HL-60 (cell line): ENCODE results near the gene ARFGAP1. TPM values are rescaled to one million over a fixed set of nuclear protein-coding genes. Genes with fewer than 3 reads are reported as not detected.

ENCODE experiments used
- DNase-seq, 2 experiments: peaks; one replicate each; pipeline ENCODE4 v3.0.0-alpha.2; 2010 to 2020; ENCODE audit warnings: low read depth in 1 of 2, low spot score in 1 of 2
- H3K27ac ChIP-seq: fragments of 250-450 bp; sonication (Bioruptor Pico); replicated peaks from 2 replicates; pipeline ENCODE4 v1.5.1; 2020; ENCODE audit warnings: mild to moderate bottlenecking, moderate library complexity
- H3K27me3 ChIP-seq: fragments of 250-450 bp; sonication (Bioruptor Pico); 2 replicates; pipeline ENCODE4 v1.5.1; 2021; ENCODE audit warnings: mild to moderate bottlenecking, moderate library complexity; ENCODE audit not compliant: insufficient read depth, poor library complexity, severe bottlenecking
- H3K4me3 ChIP-seq: replicated peaks from 2 replicates; pipeline ENCODE4 v1.5.1; 2011; ENCODE audit warnings: mild to moderate bottlenecking, control low read depth, low read length; ENCODE audit not compliant: insufficient read depth
- GABPA ChIP-seq: IDR thresholded peaks from 2 replicates; pipeline ENCODE4 v1.6.1; 2012; ENCODE audit warnings: low read depth
- POLR2AphosphoS5 ChIP-seq: IDR thresholded peaks from 2 replicates; pipeline ENCODE4 v1.6.1; 2012; ENCODE audit warnings: low read depth
- SPI1 ChIP-seq: IDR thresholded peaks from 2 replicates; pipeline ENCODE4 v1.6.1; 2012; ENCODE audit warnings: low read depth, mild to moderate bottlenecking, borderline replicate concordance
- microRNA-seq: library from miRNA; unstranded; fragments of <30 nt; microRNA quantifications from one replicate; pipeline ENCODE4, GENCODE V29; 2018
- TF ChIP-seq, protein P1 (sequence below): IDR thresholded peaks from one replicate; pipeline ENCODE4 v1.5.1; 2011; ENCODE audit warnings: low read length, control low read depth, inconsistent platforms; ENCODE audit not compliant: insufficient read depth
- TF ChIP-seq, protein P2 (sequence below): IDR thresholded peaks from 2 replicates; pipeline ENCODE4 v1.6.1; 2012; ENCODE audit warnings: low read depth; ENCODE audit not compliant: insufficient replicate concordance

The ARFGAP1 gene

DNA sequence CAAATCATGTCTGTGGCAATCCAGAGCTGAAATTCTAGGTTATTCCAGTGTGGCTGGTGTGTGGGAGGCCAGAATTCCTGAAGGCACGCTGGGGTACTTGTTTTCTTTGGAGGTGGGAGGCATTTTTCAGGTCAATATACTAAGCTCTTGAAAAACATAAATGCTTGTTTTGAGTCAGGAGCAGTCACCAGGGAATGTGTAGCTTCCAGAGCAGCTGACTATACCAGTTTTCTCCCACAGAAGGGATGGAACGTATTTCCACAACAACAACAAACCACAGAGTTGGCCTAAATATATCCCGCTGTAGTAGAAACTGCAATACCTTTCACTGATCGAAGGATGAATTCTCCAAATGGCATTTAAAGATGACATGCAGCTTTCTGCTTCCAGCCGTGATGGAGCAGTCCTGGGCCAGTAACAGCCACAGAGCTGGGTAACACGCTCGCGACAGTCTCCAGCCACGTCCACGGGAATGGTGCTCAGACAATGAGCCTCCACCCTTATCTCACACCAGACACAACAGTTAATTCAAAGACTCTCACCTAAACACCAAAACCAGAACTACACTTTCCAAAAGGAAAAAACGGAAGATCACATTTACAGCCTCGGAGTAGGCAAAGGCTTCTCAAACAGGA lies 65.3 kb downstream of the ARFGAP1 start:
- Histone ChIP-seq H3K27me3 (no peaks in the 10 kb centered on the region), H3K4me3 (no peak overlapping the region), H3K27ac (no peak overlapping the region)
- DNase-seq = no peak
- no peak for TF ChIP-seq GABPA
- TF ChIP-seq, protein P1, sequence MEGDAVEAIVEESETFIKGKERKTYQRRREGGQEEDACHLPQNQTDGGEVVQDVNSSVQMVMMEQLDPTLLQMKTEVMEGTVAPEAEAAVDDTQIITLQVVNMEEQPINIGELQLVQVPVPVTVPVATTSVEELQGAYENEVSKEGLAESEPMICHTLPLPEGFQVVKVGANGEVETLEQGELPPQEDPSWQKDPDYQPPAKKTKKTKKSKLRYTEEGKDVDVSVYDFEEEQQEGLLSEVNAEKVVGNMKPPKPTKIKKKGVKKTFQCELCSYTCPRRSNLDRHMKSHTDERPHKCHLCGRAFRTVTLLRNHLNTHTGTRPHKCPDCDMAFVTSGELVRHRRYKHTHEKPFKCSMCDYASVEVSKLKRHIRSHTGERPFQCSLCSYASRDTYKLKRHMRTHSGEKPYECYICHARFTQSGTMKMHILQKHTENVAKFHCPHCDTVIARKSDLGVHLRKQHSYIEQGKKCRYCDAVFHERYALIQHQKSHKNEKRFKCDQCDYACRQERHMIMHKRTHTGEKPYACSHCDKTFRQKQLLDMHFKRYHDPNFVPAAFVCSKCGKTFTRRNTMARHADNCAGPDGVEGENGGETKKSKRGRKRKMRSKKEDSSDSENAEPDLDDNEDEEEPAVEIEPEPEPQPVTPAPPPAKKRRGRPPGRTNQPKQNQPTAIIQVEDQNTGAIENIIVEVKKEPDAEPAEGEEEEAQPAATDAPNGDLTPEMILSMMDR = no peak
- TF ChIP-seq, protein P2, sequence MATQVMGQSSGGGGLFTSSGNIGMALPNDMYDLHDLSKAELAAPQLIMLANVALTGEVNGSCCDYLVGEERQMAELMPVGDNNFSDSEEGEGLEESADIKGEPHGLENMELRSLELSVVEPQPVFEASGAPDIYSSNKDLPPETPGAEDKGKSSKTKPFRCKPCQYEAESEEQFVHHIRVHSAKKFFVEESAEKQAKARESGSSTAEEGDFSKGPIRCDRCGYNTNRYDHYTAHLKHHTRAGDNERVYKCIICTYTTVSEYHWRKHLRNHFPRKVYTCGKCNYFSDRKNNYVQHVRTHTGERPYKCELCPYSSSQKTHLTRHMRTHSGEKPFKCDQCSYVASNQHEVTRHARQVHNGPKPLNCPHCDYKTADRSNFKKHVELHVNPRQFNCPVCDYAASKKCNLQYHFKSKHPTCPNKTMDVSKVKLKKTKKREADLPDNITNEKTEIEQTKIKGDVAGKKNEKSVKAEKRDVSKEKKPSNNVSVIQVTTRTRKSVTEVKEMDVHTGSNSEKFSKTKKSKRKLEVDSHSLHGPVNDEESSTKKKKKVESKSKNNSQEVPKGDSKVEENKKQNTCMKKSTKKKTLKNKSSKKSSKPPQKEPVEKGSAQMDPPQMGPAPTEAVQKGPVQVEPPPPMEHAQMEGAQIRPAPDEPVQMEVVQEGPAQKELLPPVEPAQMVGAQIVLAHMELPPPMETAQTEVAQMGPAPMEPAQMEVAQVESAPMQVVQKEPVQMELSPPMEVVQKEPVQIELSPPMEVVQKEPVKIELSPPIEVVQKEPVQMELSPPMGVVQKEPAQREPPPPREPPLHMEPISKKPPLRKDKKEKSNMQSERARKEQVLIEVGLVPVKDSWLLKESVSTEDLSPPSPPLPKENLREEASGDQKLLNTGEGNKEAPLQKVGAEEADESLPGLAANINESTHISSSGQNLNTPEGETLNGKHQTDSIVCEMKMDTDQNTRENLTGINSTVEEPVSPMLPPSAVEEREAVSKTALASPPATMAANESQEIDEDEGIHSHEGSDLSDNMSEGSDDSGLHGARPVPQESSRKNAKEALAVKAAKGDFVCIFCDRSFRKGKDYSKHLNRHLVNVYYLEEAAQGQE = no peak
- TF ChIP-seq SPI1 = no peak
- TF ChIP-seq POLR2AphosphoS5 = no peak

Small RNA genes within 50 kb of the gene (microRNA-seq; reads per million reads assigned to microRNA genes)
- gene MIR3196 = not detected
- 8.4 reads per million, percentile 28 among the genes with 10 or more reads in this experiment for gene MIR4326
